K562 (cell line): ENCODE data around the gene LONP1. TPM values are rescaled to one million over a fixed set of nuclear protein-coding genes. Genes with fewer than 3 reads are reported as not detected.
A peak's percentile ranks its signal among the peaks of the same experiment; 100 is the strongest.

Experiments
- BCOR ChIP-seq: fragments of 450-650 bp; IDR thresholded peaks from 2 replicates; pipeline ENCODE4 v1.6.1; 2016
- E2F3 ChIP-seq: fragments of 250-450 bp; sonication (Bioruptor Pico); IDR thresholded peaks from 2 replicates; pipeline ENCODE4 v1.4.0; 2020; ENCODE audit warnings: mild to moderate bottlenecking
- EGR1 ChIP-seq: fragments of 450-650 bp; conservative IDR thresholded peaks from 2 replicates; pipeline ENCODE4 v1.6.1; 2017; ENCODE audit warnings: mild to moderate bottlenecking
- FOXA1 ChIP-seq: fragments of 450-650 bp; IDR thresholded peaks from 2 replicates; pipeline ENCODE4 v1.6.1; 2016; ENCODE audit warnings: mild to moderate bottlenecking, borderline replicate concordance
- FOXJ3 ChIP-seq: sonication (generic); formaldehyde crosslinking; IDR thresholded peaks from 2 replicates; pipeline ENCODE4 v1.4.0; 2020; ENCODE audit warnings: mild to moderate bottlenecking, missing genetic modification reagents
- FOXK1 ChIP-seq: sonication (generic); formaldehyde crosslinking; IDR thresholded peaks from 2 replicates; pipeline ENCODE4 v1.8.0; 2022; ENCODE audit warnings: missing genetic modification reagents, mild to moderate bottlenecking, borderline replicate concordance
- FOXP1 ChIP-seq: sonication (generic); formaldehyde crosslinking; IDR thresholded peaks from 2 replicates; pipeline ENCODE4 v1.8.0; 2022; ENCODE audit warnings: mild to moderate bottlenecking, missing genetic modification reagents
- FUS ChIP-seq: fragments of 200-400 bp; formaldehyde crosslinking; optimal IDR thresholded peaks from 2 replicates; pipeline ENCODE3; 2017; ENCODE audit warnings: low read depth, low read length
- HMGN3 ChIP-seq: IDR thresholded peaks from 2 replicates; pipeline ENCODE4 v1.6.1; 2011; ENCODE audit warnings: borderline replicate concordance, low read depth, mild to moderate bottlenecking, mixed read lengths, low read length; ENCODE audit not compliant: insufficient read length; ENCODE audit errors: extremely low read depth
- HOXB6 ChIP-seq: fragments of 250-450 bp; sonication (Bioruptor Pico); IDR thresholded peaks from 2 replicates; pipeline ENCODE4 v1.5.1; 2022; ENCODE audit warnings: mild to moderate bottlenecking, borderline replicate concordance
- ILK ChIP-seq: fragments of 450-650 bp; IDR thresholded peaks from 2 replicates; pipeline ENCODE4 v1.6.1; 2016; ENCODE audit warnings: missing genetic modification characterization, low read depth, mild to moderate bottlenecking, missing compliant biosample characterization, moderate library complexity, borderline replicate concordance
- KAT7 ChIP-seq: sonication (generic); formaldehyde crosslinking; IDR thresholded peaks from 2 replicates; pipeline ENCODE4 v1.8.0; 2022; ENCODE audit warnings: missing genetic modification reagents, mild to moderate bottlenecking, borderline replicate concordance
- MAFK ChIP-seq: IDR thresholded peaks from 2 replicates; pipeline ENCODE4 v1.6.1; 2011; ENCODE audit warnings: low read length, improper control_type of control experiment
- MECOM ChIP-seq: fragments of 250-450 bp; sonication (Bioruptor Pico); IDR thresholded peaks from 2 replicates; pipeline ENCODE4 v1.8.0; 2022; ENCODE audit warnings: inconsistent platforms
- NFE2L1 ChIP-seq: fragments of 450-650 bp; IDR thresholded peaks from 2 replicates; pipeline ENCODE4 v1.6.1; 2016; ENCODE audit warnings: missing genetic modification characterization, low read depth, mild to moderate bottlenecking, missing compliant biosample characterization, moderate library complexity, borderline replicate concordance
- NFIC ChIP-seq: fragments of 450-650 bp; IDR thresholded peaks from 2 replicates; pipeline ENCODE4 v1.6.1; 2017; ENCODE audit warnings: mild to moderate bottlenecking, inconsistent platforms
- NFRKB ChIP-seq: fragments of 450-650 bp; IDR thresholded peaks from 2 replicates; pipeline ENCODE4 v1.6.1; 2016; ENCODE audit warnings: low read depth
- NKRF ChIP-seq: fragments of 450-650 bp; IDR thresholded peaks from 2 replicates; pipeline ENCODE4 v1.6.1; 2016; ENCODE audit warnings: borderline replicate concordance
- NR2C2 ChIP-seq, 2 experiments: fragments of 200-800 bp in 1 of 2; sonication (Bioruptor generic) in 1 of 2; sonication (generic) in 1 of 2; formaldehyde crosslinking in 1 of 2; IDR thresholded peaks; 2 replicates each; pipeline versions ENCODE4 v1.6.1 to v1.8.0; 2016 to 2022; ENCODE audit warnings: mild to moderate bottlenecking in 1 of 2, missing compliant biosample characterization in 1 of 2, missing genetic modification characterization in 1 of 2, missing genetic modification reagents in 1 of 2
- POLR2G ChIP-seq: fragments of 200-400 bp; formaldehyde crosslinking; IDR thresholded peaks from 2 replicates; pipeline ENCODE4 v1.6.1; 2017; ENCODE audit warnings: low read depth, mild to moderate bottlenecking, antibody characterized with exemption, low read length, moderate library complexity
- POLR3A ChIP-seq: IDR thresholded peaks from 2 replicates; pipeline ENCODE4 v1.6.1; 2011; ENCODE audit warnings: borderline replicate concordance, mild to moderate bottlenecking, moderate library complexity; ENCODE audit not compliant: insufficient read length, insufficient read depth; ENCODE audit errors: extremely low read depth
- SAFB2 ChIP-seq: fragments of 200-400 bp; formaldehyde crosslinking; IDR thresholded peaks from 2 replicates; pipeline ENCODE4 v1.6.1; 2018; ENCODE audit warnings: borderline replicate concordance, low read length, low read depth, moderate library complexity; ENCODE audit not compliant: severe bottlenecking
- SRSF1 ChIP-seq: fragments of 200-400 bp; formaldehyde crosslinking; IDR thresholded peaks from 2 replicates; pipeline ENCODE4 v1.6.1; 2017; ENCODE audit warnings: mild to moderate bottlenecking, low read depth, low read length, moderate library complexity
- TBP ChIP-seq: optimal IDR thresholded peaks from 2 replicates; pipeline ENCODE3; 2011; ENCODE audit warnings: low read depth, low read length, improper control_type of control experiment
- ZFP30 ChIP-seq: fragments of 250-450 bp; sonication (Bioruptor Pico); IDR thresholded peaks from 2 replicates; pipeline ENCODE4 v1.8.0; 2022; ENCODE audit warnings: moderate library complexity, mild to moderate bottlenecking, inconsistent platforms, borderline replicate concordance
- ZNF431 ChIP-seq: sonication (generic); formaldehyde crosslinking; IDR thresholded peaks from 2 replicates; pipeline ENCODE4 v1.8.0; 2022; ENCODE audit warnings: mild to moderate bottlenecking, missing genetic modification reagents
- ZNF77 ChIP-seq: fragments of 250-450 bp; sonication (Bioruptor Pico); IDR thresholded peaks from 2 replicates; pipeline ENCODE4 v1.5.0; 2020
- polyA plus RNA-seq, 8 experiments: library from polyadenylated mRNA; depleted of rRNA in 4 of 8; stranded (reverse) in 5 of 8; unstranded in 3 of 8; fragments of >200 nt; fragmentation: Nextera tagmentation in 2 of 8; fragmentation: Illumina TruSeq in 1 of 8; extraction: Ambion mirVana in 2 of 8; extraction: Trizol in 1 of 8; gene quantifications; 2 replicates each; pipeline versions ENCODE4 v1.2.1 to v1.2.3, GENCODE V29; 2011 to 2014; ENCODE audit warnings: inconsistent platforms in 1 of 8, missing spikeins in 1 of 8
- total RNA-seq, 7 experiments: library from RNA; depleted of rRNA in 6 of 7; stranded (reverse); fragments of >200 nt in 6 of 7; fragmentation: Illumina TruSeq in 2 of 7; extraction: Trizol in 2 of 7; gene quantifications; 2 replicates each; pipeline versions ENCODE4 v1.2.1 to v1.2.3, GENCODE V29; 2011 to 2021; ENCODE audit warnings: low replicate concordance in 1 of 7

LONP1 gene
- total and polyA plus RNA-seq, 9 of the 15 experiments (the other 6 are each of a cell fraction or from before 2014, with no cell fraction given) = 1.1 to 238 (median 84.5) TPM

- TF ChIP-seq NKRF (no peak), NFIC (no peak), ZNF431 (no peak), FOXK1 (no peak; the same call in 1 of the 2 replicates), HMGN3 (peak; percentile 73), HOXB6 (CRISPR knock-in tag) (no peak), NR2C2 (CRISPR knock-in tag; IDR thresholded peaks at IDR 0.05) (no peak), NR2C2 (tag; IDR thresholded peaks at IDR 0.05) (no peak), ILK (tag) (no peak), MECOM (no peak), BCOR (no peak), POLR3A (no peak), TBP (no peak), NFRKB (no peak), FUS (peak; percentile 85), ZFP30 (no peak), SRSF1 (no peak), FOXJ3 (no peak), SAFB2 (no peak), EGR1 (peak; percentile 53), KAT7 (CRISPR knock-in tag) (no peak; the same call in 1 of the 2 replicates), POLR2G (peak; percentile 83), MAFK (no peak), E2F3 (no peak), FOXA1 (no peak), ZNF77 (no peak), FOXP1 (CRISPR knock-in tag) (peak; percentile 20; the same call in 1 of the 2 replicates), NFE2L1 (tag) (no peak)
These were observed 27.9 kb downstream of the LONP1 start (continued) for GRCh38 chr19:5691822-5692722.
